SK-N-SH (cell line): Measurements from ENCODE around the gene CSNK1G2. TPM values are rescaled to one million over a fixed set of nuclear protein-coding genes. Genes with fewer than 3 reads are reported as not detected.

Experiments
- CTCF ChIA-PET: fragments of 300-600, 350-600 bp; formaldehyde crosslinking; extraction: SDS; loops from one replicate; lab custom pipeline; 2021; lab: Yijun Ruan, JAX
- POLR2A ChIA-PET: fragments of 350-600 bp; sonication (Branson Sonifier 250); formaldehyde crosslinking; extraction: SDS; loops from one replicate; lab custom pipeline; 2020; ENCODE audit warnings: antibody characterized with exemption, inconsistent platforms; lab: Yijun Ruan, JAX
- DNase-seq: peaks from one replicate; pipeline ENCODE4 v3.0.0; 2012
- H2AFZ ChIP-seq: fragments of 200-600 bp; sonication (generic); 2 replicates; pipeline ENCODE4 v1.8.1; 2016; ENCODE audit warnings: antibody characterized with exemption, mild to moderate bottlenecking, low read depth
- H3F3A ChIP-seq: fragments of 200-600 bp; sonication (generic); replicated peaks from 2 replicates; pipeline ENCODE3; 2016; ENCODE audit warnings: antibody characterized with exemption, mild to moderate bottlenecking; ENCODE audit not compliant: insufficient read depth
- H3K27ac ChIP-seq, 2 experiments: fragments of 200-500 bp in 1 of 2; fragments of 200-600 bp in 1 of 2; sonication (Bioruptor generic) in 1 of 2; sonication (generic), shearing (Covaris generic) in 1 of 2; 2 replicates each; pipeline versions ENCODE4 v1.5.1 to v1.6.1; 2014 to 2016; ENCODE audit warnings: low read depth in 2 of 2, inconsistent platforms in 1 of 2, low read length in 1 of 2, mild to moderate bottlenecking in 1 of 2, mixed read lengths in 1 of 2
- H3K27me3 ChIP-seq: fragments of 200-600 bp; sonication (generic), shearing (Covaris generic); 2 replicates; pipeline ENCODE4 v1.6.1; 2016; ENCODE audit warnings: mixed run types; ENCODE audit not compliant: insufficient read depth
- H3K36me3 ChIP-seq, 2 experiments: fragments of 200-500 bp in 1 of 2; fragments of 200-600 bp in 1 of 2; sonication (Bioruptor generic) in 1 of 2; sonication (generic) in 1 of 2; replicated peaks in 1 of 2; 2 replicates each; pipeline versions ENCODE3 to v1.5.1; 2014 to 2016; ENCODE audit warnings: low read length in 1 of 2, mild to moderate bottlenecking in 1 of 2; ENCODE audit not compliant: insufficient read depth in 2 of 2, control insufficient read depth in 1 of 2
- H3K4me1 ChIP-seq, 2 experiments: fragments of 200-500 bp in 1 of 2; fragments of 200-600 bp in 1 of 2; sonication (Bioruptor generic) in 1 of 2; sonication (generic), shearing (Covaris generic) in 1 of 2; 2 replicates each; pipeline versions ENCODE4 v1.5.1 to v1.6.1; 2014 to 2016; ENCODE audit warnings: low read depth in 1 of 2, low read length in 1 of 2, mixed run types in 1 of 2; ENCODE audit not compliant: insufficient read depth in 2 of 2, control insufficient read depth in 1 of 2
- H3K4me2 ChIP-seq: fragments of 200-600 bp; sonication (generic), shearing (Covaris generic); 2 replicates; pipeline ENCODE4 v1.6.1; 2017; ENCODE audit warnings: mixed run types
- H3K4me3 ChIP-seq, 2 experiments: fragments of 200-500 bp in 1 of 2; fragments of 200-600 bp in 1 of 2; sonication (Bioruptor generic) in 1 of 2; sonication (generic), shearing (Covaris generic) in 1 of 2; 2 replicates each; pipeline versions ENCODE4 v1.5.1 to v1.8.1; 2014 to 2016; ENCODE audit warnings: low read depth in 2 of 2, inconsistent platforms in 1 of 2, low read length in 1 of 2, mild to moderate bottlenecking in 1 of 2, mixed read lengths in 1 of 2, moderate library complexity in 1 of 2
- H3K79me2 ChIP-seq: fragments of 200-600 bp; sonication (generic); 2 replicates; pipeline ENCODE4 v1.8.1; 2017; ENCODE audit warnings: mild to moderate bottlenecking; ENCODE audit not compliant: insufficient read depth
- H3K9ac ChIP-seq: fragments of 200-600 bp; sonication (generic); 2 replicates; pipeline ENCODE4 v1.6.1; 2017; ENCODE audit warnings: mixed run types
- H3K9me2 ChIP-seq: fragments of 200-600 bp; sonication (generic); 2 replicates; pipeline ENCODE4 v1.6.1; 2017; ENCODE audit warnings: mixed run types
- H3K9me3 ChIP-seq: fragments of 200-600 bp; sonication (generic); 2 replicates; pipeline ENCODE4 v1.6.1; 2017; ENCODE audit warnings: mixed run types, mild to moderate bottlenecking, moderate library complexity
- H4K20me1 ChIP-seq: fragments of 200-600 bp; sonication (generic); 2 replicates; pipeline ENCODE4 v1.6.1; 2017; ENCODE audit warnings: mild to moderate bottlenecking, mixed run types; ENCODE audit not compliant: insufficient read depth
- EP300 ChIP-seq, 2 experiments: IDR thresholded peaks; 2 replicates each; pipeline versions ENCODE4 v1.4.0 to v1.6.1; 2012; ENCODE audit warnings: borderline replicate concordance in 1 of 2, low read depth in 1 of 2, low read length in 1 of 2
- GABPA ChIP-seq: IDR thresholded peaks from 2 replicates; pipeline ENCODE4 v1.4.0; 2012; ENCODE audit warnings: low read depth, mild to moderate bottlenecking
- GATA2 ChIP-seq: sonication (generic); formaldehyde crosslinking; IDR thresholded peaks from 2 replicates; pipeline ENCODE4 v1.5.0; 2020; ENCODE audit warnings: mild to moderate bottlenecking, missing genetic modification reagents
- MEF2A ChIP-seq: IDR thresholded peaks from 2 replicates; pipeline ENCODE4 v1.4.0; 2012; ENCODE audit warnings: low read depth, borderline replicate concordance
- RAD21 ChIP-seq: IDR thresholded peaks from 2 replicates; pipeline ENCODE4 v1.6.1; 2012; ENCODE audit warnings: mild to moderate bottlenecking, low read length
- TAF1 ChIP-seq: IDR thresholded peaks from 2 replicates; pipeline ENCODE4 v1.6.1; 2012; ENCODE audit warnings: low read depth, mild to moderate bottlenecking, low read length, moderate library complexity, borderline replicate concordance
- YY1 ChIP-seq: IDR thresholded peaks from 2 replicates; pipeline ENCODE4 v1.4.0; 2012; ENCODE audit warnings: low read depth, mild to moderate bottlenecking
- WGBS: methylation state at CpG from one replicate; pipeline ENCODE4 v1.1.6; 2017; ENCODE audit warnings: low lambda C conversion rate; 5-methylcytosine and 5-hydroxymethylcytosine counted together
- polyA plus RNA-seq, 3 experiments: library from polyadenylated mRNA; depleted of rRNA; stranded (reverse); fragments of >200 nt; gene quantifications; 2 replicates each; pipeline ENCODE4 v1.2.3, GENCODE V29; 2012
- TF ChIP-seq, protein P1 (sequence below): IDR thresholded peaks from 2 replicates; pipeline ENCODE4 v1.4.0; 2012; ENCODE audit warnings: low read depth, borderline replicate concordance
- TF ChIP-seq, protein P2 (sequence below): fragments of 150-350 bp; IDR thresholded peaks from 2 replicates; pipeline ENCODE4 v1.6.1; 2016; ENCODE audit warnings: mild to moderate bottlenecking, low read depth, low read length
- TF ChIP-seq, protein P3 (sequence below): IDR thresholded peaks from 2 replicates; pipeline ENCODE4; 2012
- TF ChIP-seq, protein P4 (sequence below): fragments of 150-350 bp; IDR thresholded peaks from 2 replicates; pipeline ENCODE4 v1.6.1; 2017; ENCODE audit warnings: antibody characterized with exemption, low read length, low read depth, borderline replicate concordance

CSNK1G2 gene
- polyA plus RNA-seq, 1 of the 3 experiments (the other 2 are of a cell fraction): 79.4 TPM

DNA sequence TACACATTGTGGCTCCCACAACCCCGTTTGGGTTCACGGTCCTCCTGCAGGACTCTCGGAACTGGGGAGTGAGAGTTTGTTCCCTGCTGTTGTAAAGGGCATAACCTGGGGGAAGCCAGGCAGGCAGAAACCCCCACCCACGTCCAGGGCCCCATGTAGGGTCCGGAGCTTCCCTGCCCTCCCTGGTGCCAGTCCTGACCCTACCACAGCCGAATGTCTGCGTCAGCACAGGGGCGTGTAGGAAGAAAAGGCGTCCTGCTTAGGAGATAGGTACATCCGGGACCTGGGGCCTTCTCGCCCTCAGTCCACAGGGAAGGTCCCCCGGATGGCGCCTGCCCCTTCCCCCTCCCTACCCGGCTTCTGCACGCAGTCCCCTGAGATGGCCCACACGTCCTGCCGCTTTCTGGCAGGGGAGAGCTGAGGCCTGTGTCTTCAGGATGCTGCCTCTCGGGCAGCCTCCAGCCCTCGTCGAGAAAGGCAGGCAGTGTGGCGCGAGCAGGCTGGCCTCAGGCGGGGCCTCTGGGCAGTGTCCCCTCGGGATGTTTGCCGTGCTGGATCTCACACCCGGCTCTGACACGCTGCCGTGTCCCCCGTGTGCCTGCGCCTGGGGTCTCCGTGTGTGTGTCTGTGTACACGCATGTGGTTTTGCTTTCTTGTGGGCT, 19.1 kb downstream of the CSNK1G2 start (continued):
- TF ChIP-seq GATA2 (CRISPR knock-in tag) (no peak), RAD21 (no peak)
- TF ChIP-seq, protein P1, sequence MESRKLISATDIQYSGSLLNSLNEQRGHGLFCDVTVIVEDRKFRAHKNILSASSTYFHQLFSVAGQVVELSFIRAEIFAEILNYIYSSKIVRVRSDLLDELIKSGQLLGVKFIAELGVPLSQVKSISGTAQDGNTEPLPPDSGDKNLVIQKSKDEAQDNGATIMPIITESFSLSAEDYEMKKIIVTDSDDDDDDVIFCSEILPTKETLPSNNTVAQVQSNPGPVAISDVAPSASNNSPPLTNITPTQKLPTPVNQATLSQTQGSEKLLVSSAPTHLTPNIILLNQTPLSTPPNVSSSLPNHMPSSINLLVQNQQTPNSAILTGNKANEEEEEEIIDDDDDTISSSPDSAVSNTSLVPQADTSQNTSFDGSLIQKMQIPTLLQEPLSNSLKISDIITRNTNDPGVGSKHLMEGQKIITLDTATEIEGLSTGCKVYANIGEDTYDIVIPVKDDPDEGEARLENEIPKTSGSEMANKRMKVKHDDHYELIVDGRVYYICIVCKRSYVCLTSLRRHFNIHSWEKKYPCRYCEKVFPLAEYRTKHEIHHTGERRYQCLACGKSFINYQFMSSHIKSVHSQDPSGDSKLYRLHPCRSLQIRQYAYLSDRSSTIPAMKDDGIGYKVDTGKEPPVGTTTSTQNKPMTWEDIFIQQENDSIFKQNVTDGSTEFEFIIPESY: no peak
- TF ChIP-seq, all 33 proteins: peak for 0

DNA sequence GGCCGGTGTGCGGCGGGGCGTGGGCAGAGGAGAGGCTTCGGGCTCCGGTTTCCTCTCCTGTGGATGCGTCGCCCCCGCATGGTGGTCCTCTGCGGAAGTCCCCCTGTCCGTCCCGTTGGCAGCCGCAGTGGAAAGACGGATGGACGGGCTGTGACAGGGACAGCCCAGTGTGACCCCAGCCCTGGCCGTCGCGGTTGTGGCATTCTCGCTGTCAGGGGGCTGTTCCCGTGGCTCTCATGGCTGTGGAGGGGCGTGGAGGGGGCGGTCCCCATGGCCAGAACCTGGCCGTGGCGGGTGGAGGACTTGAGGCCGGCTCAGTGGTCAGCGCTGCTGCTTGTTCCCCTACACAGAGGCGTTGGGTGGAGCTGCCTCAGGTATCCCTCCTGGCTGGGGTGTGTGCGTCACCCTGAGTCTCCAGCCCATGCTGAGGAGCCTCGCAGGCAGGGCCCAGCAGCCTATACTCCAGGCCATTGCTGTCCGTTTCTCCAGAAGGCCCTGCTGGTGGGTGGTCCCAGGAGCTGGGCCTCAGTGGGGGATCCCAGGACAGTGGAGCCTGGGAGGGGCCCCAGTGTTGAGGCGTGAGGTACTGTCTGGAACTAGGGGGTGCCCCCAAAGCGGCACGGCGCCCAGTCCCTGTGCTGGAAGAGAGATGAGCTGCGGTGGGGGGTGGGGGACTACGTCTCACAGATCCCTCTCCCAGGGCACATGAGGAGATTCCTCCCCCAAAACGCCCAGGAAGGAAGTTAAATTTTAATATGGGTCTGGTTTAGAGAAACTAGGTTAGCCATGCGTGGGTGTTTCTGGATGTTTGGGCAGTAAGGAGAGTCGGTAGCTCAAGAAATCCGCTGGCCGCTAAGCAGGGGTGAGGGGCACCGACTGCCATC, 20.3 kb downstream of the CSNK1G2 start:
- no peak overlapping the region for H3K4me2 ChIP-seq
- DNase-seq: no peak
- peaks cover 73% of the 10 kb centered on the region for H3K79me2 ChIP-seq
- TF ChIP-seq YY1: no peak
- TF ChIP-seq TAF1: no peak
- no peak for TF ChIP-seq EP300 (IDR thresholded peaks at IDR 0.05; ENCODE audit: borderline replicate concordance in 1 of 2, low read depth in 1 of 2, low read length in 1 of 2)
- TF ChIP-seq, all 33 proteins: peak for 0
- no peak overlapping the region for H2AFZ ChIP-seq
- no peak overlapping the region for H3K4me3 ChIP-seq
- H3K36me3 ChIP-seq: peaks cover under 1 to 5% of the 10 kb centered on the region in 2 experiments
- peaks cover 46% of the 10 kb centered on the region for H4K20me1 ChIP-seq
- H3K4me1 ChIP-seq: no peaks in the 10 kb centered on the region; a peak in 1 of 4 replicates
- H3K9me3 ChIP-seq: no peaks in the 10 kb centered on the region
- H3K9me2 ChIP-seq: no peaks in the 10 kb centered on the region
- no peaks in the 10 kb centered on the region for H3F3A ChIP-seq
- CTCF ChIA-PET: interaction anchor here (0.6 to 3.7 kb wide), 3 partner anchors 16 to 76 kb away, joined by 3 to 15 read pairs (median 7); partner anchors contain the start of gene CSNK1G2
- no peak overlapping the region for H3K27ac ChIP-seq
- POLR2A ChIA-PET: no interaction called here
- WGBS: 93% methylated on average over 25 of the region's 42 CpGs
- H3K27me3 ChIP-seq: no peaks in the 10 kb centered on the region
- no peak overlapping the region for H3K9ac ChIP-seq

DNA sequence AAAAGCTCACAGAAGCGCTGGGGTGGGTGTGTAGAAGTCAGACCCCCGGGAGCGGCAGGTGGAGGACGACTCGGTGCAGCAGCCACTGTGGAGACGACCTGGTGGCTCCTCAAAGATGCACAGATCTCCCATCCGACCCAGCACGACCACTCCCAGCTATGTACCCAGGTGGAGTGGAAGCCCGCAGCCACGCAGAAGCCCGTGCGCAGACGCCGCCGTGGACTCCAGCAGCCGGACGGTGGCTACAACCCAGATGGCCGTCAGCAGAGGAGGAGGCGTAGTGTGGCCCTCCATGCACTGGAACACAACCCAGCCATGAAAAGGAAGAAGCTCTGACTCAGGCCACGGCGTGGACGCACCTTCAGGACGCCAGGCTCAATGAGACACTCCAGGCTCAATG, 21.7 kb downstream of the CSNK1G2 start:
- Histone ChIP-seq H3K4me1 (no peaks in the 10 kb centered on the region), H3K79me2 (peaks cover 59% of the 10 kb centered on the region; the same call in 1 of the 2 replicates), H3K9me2 (no peaks in the 10 kb centered on the region), H3K4me3 (no peak overlapping the region), H3K36me3 (peaks cover 2 to 5% of the 10 kb centered on the region in 2 experiments), H3K9me3 (no peaks in the 10 kb centered on the region), H3K4me2 (no peak overlapping the region), H3F3A (no peaks in the 10 kb centered on the region), H3K27me3 (no peaks in the 10 kb centered on the region), H3K9ac (no peak overlapping the region), H3K27ac (no peak overlapping the region), H2AFZ (no peak overlapping the region), H4K20me1 (peaks cover 33% of the 10 kb centered on the region)
- no peak for DNase-seq
- WGBS: 96% methylated on average over 16 of the region's 23 CpGs
- TF ChIP-seq, protein P2, sequence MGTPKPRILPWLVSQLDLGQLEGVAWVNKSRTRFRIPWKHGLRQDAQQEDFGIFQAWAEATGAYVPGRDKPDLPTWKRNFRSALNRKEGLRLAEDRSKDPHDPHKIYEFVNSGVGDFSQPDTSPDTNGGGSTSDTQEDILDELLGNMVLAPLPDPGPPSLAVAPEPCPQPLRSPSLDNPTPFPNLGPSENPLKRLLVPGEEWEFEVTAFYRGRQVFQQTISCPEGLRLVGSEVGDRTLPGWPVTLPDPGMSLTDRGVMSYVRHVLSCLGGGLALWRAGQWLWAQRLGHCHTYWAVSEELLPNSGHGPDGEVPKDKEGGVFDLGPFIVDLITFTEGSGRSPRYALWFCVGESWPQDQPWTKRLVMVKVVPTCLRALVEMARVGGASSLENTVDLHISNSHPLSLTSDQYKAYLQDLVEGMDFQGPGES: no peak
- TF ChIP-seq, protein P3, sequence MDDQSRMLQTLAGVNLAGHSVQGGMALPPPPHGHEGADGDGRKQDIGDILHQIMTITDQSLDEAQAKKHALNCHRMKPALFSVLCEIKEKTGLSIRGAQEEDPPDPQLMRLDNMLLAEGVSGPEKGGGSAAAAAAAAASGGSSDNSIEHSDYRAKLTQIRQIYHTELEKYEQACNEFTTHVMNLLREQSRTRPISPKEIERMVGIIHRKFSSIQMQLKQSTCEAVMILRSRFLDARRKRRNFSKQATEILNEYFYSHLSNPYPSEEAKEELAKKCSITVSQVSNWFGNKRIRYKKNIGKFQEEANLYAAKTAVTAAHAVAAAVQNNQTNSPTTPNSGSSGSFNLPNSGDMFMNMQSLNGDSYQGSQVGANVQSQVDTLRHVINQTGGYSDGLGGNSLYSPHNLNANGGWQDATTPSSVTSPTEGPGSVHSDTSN: no peak
- TF ChIP-seq GABPA (no peak), MEF2A (no peak)
- TF ChIP-seq, protein P4, sequence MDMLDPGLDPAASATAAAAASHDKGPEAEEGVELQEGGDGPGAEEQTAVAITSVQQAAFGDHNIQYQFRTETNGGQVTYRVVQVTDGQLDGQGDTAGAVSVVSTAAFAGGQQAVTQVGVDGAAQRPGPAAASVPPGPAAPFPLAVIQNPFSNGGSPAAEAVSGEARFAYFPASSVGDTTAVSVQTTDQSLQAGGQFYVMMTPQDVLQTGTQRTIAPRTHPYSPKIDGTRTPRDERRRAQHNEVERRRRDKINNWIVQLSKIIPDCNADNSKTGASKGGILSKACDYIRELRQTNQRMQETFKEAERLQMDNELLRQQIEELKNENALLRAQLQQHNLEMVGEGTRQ: no peak
- ChIA-PET POLR2A (interaction anchor here (0.5 to 0.6 kb wide), 2 partner anchors 14 to 225 kb away, joined by 4 to 5 read pairs; no protein-coding TSS in a partner anchor), CTCF (interaction anchor here (2.6 to 3.7 kb wide), 2 partner anchors 17 to 21 kb away, joined by 7 to 15 read pairs; partner anchors contain the start of gene CSNK1G2)
